ENCODE results near the gene CYSTM1. TPM values are rescaled to one million over a fixed set of nuclear protein-coding genes. Genes with fewer than 3 reads are reported as not detected.

CYSTM1 gene
- total and polyA plus RNA-seq, 4 donors, result 8.1 to 45.7 (median 23.4) TPM

DNA sequence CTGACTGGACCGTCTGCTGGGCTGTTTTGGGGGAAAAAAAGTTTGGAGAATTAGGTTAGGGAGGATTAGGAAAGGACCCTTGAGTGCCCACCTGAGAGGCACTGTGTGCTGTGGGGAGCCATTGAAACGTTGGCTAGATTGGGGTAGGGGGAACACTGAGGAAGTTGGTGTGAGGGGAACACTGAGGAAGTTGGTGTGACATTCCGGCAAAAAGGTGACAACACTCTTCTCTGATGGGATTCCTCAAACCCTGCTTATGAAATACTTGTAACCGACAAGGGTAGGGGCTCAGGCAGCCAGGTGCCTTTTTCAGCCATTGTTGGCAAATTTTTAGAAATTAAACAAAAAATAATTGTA is 1.0 kb downstream of the CYSTM1 start:
- peak overlapping the region; percentile 67 to 95 for H3K9ac ChIP-seq (ENCODE audit: low read depth in 1 of 2, low read length in 2 of 2)
- peak overlapping the region; percentile 50 to 91 (median 84) for H3K4me3 ChIP-seq (ENCODE audit: low read depth in 1 of 3, low read length in 3 of 3)
- no peak for DNase-seq (ENCODE audit: low spot score)
- 23% methylated on average over 4 of the region's 4 CpGs for WGBS
- H3K9me3 ChIP-seq (ENCODE audit: control insufficient read depth in 4 of 4, low read length in 3 of 4), result no peaks in the 10 kb centered on the region
- H3K27ac ChIP-seq (ENCODE audit: low read depth in 1 of 2, low read length in 2 of 2), result peak overlapping the region; percentile 96 to 98
- no peaks in the 10 kb centered on the region for H3K36me3 ChIP-seq (ENCODE audit: control insufficient read depth in 4 of 4, insufficient read depth in 3 of 4, low read depth in 1 of 4, low read length in 3 of 4)
- H3K27me3 ChIP-seq (ENCODE audit: control insufficient read depth in 4 of 4, insufficient read depth in 4 of 4, low read length in 3 of 4), result no peaks in the 10 kb centered on the region
- TF ChIP-seq FOXA2 (IDR thresholded peaks at IDR 0.05) (no peak), HNF4G (IDR thresholded peaks at IDR 0.05) (no peak), RXRA (IDR thresholded peaks at IDR 0.05) (no peak), RAD21 (IDR thresholded peaks at IDR 0.05) (no peak), YY1 (IDR thresholded peaks at IDR 0.05) (no peak), SP1 (IDR thresholded peaks at IDR 0.05) (no peak), TAF1 (conservative IDR thresholded peaks at IDR 0.05) (no peak), NR2F2 (IDR thresholded peaks at IDR 0.05) (no peak), JUND (IDR thresholded peaks at IDR 0.05) (no peak)
- TF ChIP-seq, protein P1, sequence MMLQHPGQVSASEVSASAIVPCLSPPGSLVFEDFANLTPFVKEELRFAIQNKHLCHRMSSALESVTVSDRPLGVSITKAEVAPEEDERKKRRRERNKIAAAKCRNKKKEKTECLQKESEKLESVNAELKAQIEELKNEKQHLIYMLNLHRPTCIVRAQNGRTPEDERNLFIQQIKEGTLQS (IDR thresholded peaks at IDR 0.05), result no peak
- TF ChIP-seq, protein P2, sequence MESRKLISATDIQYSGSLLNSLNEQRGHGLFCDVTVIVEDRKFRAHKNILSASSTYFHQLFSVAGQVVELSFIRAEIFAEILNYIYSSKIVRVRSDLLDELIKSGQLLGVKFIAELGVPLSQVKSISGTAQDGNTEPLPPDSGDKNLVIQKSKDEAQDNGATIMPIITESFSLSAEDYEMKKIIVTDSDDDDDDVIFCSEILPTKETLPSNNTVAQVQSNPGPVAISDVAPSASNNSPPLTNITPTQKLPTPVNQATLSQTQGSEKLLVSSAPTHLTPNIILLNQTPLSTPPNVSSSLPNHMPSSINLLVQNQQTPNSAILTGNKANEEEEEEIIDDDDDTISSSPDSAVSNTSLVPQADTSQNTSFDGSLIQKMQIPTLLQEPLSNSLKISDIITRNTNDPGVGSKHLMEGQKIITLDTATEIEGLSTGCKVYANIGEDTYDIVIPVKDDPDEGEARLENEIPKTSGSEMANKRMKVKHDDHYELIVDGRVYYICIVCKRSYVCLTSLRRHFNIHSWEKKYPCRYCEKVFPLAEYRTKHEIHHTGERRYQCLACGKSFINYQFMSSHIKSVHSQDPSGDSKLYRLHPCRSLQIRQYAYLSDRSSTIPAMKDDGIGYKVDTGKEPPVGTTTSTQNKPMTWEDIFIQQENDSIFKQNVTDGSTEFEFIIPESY (IDR thresholded peaks at IDR 0.05), result no peak
- TF ChIP-seq, protein P3, sequence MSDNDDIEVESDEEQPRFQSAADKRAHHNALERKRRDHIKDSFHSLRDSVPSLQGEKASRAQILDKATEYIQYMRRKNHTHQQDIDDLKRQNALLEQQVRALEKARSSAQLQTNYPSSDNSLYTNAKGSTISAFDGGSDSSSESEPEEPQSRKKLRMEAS (IDR thresholded peaks at IDR 0.05), result no peak
- TF ChIP-seq, protein P4, sequence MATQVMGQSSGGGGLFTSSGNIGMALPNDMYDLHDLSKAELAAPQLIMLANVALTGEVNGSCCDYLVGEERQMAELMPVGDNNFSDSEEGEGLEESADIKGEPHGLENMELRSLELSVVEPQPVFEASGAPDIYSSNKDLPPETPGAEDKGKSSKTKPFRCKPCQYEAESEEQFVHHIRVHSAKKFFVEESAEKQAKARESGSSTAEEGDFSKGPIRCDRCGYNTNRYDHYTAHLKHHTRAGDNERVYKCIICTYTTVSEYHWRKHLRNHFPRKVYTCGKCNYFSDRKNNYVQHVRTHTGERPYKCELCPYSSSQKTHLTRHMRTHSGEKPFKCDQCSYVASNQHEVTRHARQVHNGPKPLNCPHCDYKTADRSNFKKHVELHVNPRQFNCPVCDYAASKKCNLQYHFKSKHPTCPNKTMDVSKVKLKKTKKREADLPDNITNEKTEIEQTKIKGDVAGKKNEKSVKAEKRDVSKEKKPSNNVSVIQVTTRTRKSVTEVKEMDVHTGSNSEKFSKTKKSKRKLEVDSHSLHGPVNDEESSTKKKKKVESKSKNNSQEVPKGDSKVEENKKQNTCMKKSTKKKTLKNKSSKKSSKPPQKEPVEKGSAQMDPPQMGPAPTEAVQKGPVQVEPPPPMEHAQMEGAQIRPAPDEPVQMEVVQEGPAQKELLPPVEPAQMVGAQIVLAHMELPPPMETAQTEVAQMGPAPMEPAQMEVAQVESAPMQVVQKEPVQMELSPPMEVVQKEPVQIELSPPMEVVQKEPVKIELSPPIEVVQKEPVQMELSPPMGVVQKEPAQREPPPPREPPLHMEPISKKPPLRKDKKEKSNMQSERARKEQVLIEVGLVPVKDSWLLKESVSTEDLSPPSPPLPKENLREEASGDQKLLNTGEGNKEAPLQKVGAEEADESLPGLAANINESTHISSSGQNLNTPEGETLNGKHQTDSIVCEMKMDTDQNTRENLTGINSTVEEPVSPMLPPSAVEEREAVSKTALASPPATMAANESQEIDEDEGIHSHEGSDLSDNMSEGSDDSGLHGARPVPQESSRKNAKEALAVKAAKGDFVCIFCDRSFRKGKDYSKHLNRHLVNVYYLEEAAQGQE (IDR thresholded peaks at IDR 0.05), result no peak
- TF ChIP-seq, protein P5, sequence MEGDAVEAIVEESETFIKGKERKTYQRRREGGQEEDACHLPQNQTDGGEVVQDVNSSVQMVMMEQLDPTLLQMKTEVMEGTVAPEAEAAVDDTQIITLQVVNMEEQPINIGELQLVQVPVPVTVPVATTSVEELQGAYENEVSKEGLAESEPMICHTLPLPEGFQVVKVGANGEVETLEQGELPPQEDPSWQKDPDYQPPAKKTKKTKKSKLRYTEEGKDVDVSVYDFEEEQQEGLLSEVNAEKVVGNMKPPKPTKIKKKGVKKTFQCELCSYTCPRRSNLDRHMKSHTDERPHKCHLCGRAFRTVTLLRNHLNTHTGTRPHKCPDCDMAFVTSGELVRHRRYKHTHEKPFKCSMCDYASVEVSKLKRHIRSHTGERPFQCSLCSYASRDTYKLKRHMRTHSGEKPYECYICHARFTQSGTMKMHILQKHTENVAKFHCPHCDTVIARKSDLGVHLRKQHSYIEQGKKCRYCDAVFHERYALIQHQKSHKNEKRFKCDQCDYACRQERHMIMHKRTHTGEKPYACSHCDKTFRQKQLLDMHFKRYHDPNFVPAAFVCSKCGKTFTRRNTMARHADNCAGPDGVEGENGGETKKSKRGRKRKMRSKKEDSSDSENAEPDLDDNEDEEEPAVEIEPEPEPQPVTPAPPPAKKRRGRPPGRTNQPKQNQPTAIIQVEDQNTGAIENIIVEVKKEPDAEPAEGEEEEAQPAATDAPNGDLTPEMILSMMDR (IDR thresholded peaks at IDR 0.05; ENCODE audit: low read depth, low read length, missing input control), result no peak
- H3K4me1 ChIP-seq (ENCODE audit: control insufficient read depth in 4 of 4, insufficient read depth in 4 of 4, low read length in 3 of 4), result peaks cover 2 to 19% (median 7%) of the 10 kb centered on the region in 4 donors

DNA sequence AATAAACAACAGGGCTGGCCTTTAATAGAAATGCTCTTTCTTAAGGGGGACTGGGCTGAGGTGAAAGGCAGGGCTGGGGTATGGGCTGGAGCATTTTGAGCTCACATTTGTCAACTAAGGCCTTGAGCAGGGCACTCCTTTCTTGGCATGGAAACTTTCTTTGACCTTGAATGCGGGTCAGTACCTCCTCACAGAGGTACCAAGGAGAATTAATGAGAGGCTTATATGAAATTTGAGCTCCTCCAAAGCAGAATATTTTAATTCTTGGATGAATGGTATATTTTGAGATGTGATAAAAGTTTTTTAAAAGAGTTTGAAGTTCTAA is 3.1 kb downstream of the CYSTM1 start:
- no peak overlapping the region for H3K4me3 ChIP-seq (ENCODE audit: low read depth in 1 of 3, low read length in 3 of 3)
- no peak for DNase-seq (ENCODE audit: low spot score)
- H3K36me3 ChIP-seq (ENCODE audit: control insufficient read depth in 4 of 4, insufficient read depth in 3 of 4, low read depth in 1 of 4, low read length in 3 of 4), result no peaks in the 10 kb centered on the region
- no peak overlapping the region for H3K27ac ChIP-seq (ENCODE audit: low read depth in 1 of 2, low read length in 2 of 2)
- no peak overlapping the region for H3K9ac ChIP-seq (ENCODE audit: low read depth in 1 of 2, low read length in 2 of 2)
- no peaks in the 10 kb centered on the region for H3K9me3 ChIP-seq (ENCODE audit: control insufficient read depth in 4 of 4, low read length in 3 of 4)
- WGBS, result 74% methylated on average over 1 of the region's 1 CpG
- H3K4me1 ChIP-seq (ENCODE audit: control insufficient read depth in 4 of 4, insufficient read depth in 4 of 4, low read length in 3 of 4), result peaks cover 8 to 25% (median 10%) of the 10 kb centered on the region in 4 donors
- H3K27me3 ChIP-seq (ENCODE audit: control insufficient read depth in 4 of 4, insufficient read depth in 4 of 4, low read length in 3 of 4), result no peaks in the 10 kb centered on the region
- TF ChIP-seq SP1 (IDR thresholded peaks at IDR 0.05) (no peak), HNF4G (IDR thresholded peaks at IDR 0.05) (no peak), EGR1 (IDR thresholded peaks at IDR 0.05; ENCODE audit: low read depth in 2 of 2) (no peak), NR2F2 (IDR thresholded peaks at IDR 0.05) (no peak), YY1 (IDR thresholded peaks at IDR 0.05) (no peak), RXRA (IDR thresholded peaks at IDR 0.05) (no peak), RAD21 (IDR thresholded peaks at IDR 0.05) (no peak), FOXA2 (IDR thresholded peaks at IDR 0.05) (no peak), FOXA1 (IDR thresholded peaks at IDR 0.05) (no peak), JUND (IDR thresholded peaks at IDR 0.05) (no peak)
- TF ChIP-seq, protein P1 (IDR thresholded peaks at IDR 0.05), result no peak
- TF ChIP-seq, protein P2 (IDR thresholded peaks at IDR 0.05), result no peak
- TF ChIP-seq, protein P5 (IDR thresholded peaks at IDR 0.05; ENCODE audit: low read depth, low read length, missing input control), result no peak
- TF ChIP-seq, protein P3 (IDR thresholded peaks at IDR 0.05), result no peak
